Osteocyte (in vitro differentiated cells): ENCODE data around the gene IL31. TPM values are rescaled to one million over a fixed set of nuclear protein-coding genes. Genes with fewer than 3 reads are reported as not detected.
A peak's percentile ranks its signal among the peaks of the same experiment; 100 is the strongest.

Source experiments
- DNase-seq: peaks from one replicate; pipeline ENCODE4 v3.0.0; 2021; ENCODE audit warnings: mixed read lengths; ENCODE audit not compliant: unreplicated experiment; ENCODE audit errors: extremely low spot score
- H3K27ac Mint-ChIP-seq: one replicate; pipeline ENCODE4 v1.8.0; 2021; ENCODE audit warnings: mild to moderate bottlenecking, mixed read lengths; ENCODE audit not compliant: unreplicated experiment
- H3K27me3 Mint-ChIP-seq: one replicate; pipeline ENCODE4 v1.8.0; 2021; ENCODE audit warnings: mixed read lengths; ENCODE audit not compliant: unreplicated experiment
- H3K36me3 Mint-ChIP-seq: one replicate; pipeline ENCODE4 v1.8.0; 2021; ENCODE audit warnings: mixed read lengths; ENCODE audit not compliant: unreplicated experiment
- H3K4me1 Mint-ChIP-seq: one replicate; pipeline ENCODE4 v1.8.0; 2021; ENCODE audit warnings: mixed read lengths; ENCODE audit not compliant: unreplicated experiment
- H3K4me3 Mint-ChIP-seq: one replicate; pipeline ENCODE4 v1.8.0; 2021; ENCODE audit warnings: mild to moderate bottlenecking, moderate library complexity, mixed read lengths; ENCODE audit not compliant: unreplicated experiment
- H3K9me3 Mint-ChIP-seq: one replicate; pipeline ENCODE4 v1.8.0; 2021; ENCODE audit warnings: mixed read lengths; ENCODE audit not compliant: unreplicated experiment
- CTCF ChIP-seq: fragments of 200-600 bp; sonication (generic); IDR thresholded peaks from 2 replicates; pipeline ENCODE4 v1.5.0; 2021; ENCODE audit warnings: antibody characterized with exemption, mild to moderate bottlenecking, moderate library complexity
- total RNA-seq: library from RNA; stranded (reverse); gene quantifications from 2 replicates; pipeline ENCODE4 v1.2.1, GENCODE V29; 2021

The IL31 gene
- total RNA-seq, 1 donor from 2014 or later, result not detected

DNA sequence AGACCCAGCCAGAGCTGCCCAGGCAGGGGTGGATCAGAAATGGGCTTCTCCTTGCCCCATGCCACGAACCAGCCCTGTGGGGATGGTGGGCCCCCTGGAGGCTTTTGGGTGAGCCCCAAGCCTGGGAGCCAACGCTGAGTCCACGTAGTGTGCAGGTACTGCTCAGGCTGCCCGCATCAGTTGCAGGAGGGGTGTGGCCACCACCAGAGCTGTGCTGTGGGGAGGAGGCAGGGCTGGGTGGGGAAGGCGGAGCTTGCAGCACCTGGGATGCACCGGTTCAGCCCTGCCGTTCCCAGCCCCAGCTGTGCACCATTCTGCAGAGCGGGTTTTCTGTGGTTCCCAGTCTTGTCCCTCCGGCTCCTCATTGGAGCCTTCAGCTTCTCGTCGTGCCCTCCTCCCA, 36.3 kb downstream of the IL31 start:
- TF ChIP-seq CTCF, result no peak

DNA sequence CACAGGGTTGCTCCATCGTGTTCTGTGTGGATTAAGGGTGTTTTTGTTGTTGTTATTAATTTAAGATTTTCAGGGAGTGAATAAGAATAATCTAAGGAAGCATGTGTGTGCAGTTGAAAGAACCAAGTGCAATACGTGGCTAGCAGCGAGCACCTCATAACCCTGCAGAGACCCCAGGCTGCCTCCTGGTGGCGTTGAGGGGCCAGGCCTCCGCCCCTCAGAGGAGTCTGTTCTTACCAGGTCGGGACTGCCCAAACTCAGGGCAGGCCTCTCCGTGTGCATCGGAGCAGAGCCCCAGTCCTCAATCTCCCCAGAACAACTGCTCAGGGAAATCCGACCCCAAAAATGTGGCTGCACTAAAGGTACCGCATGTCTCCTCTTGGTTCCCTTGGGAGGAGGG, 36.8 kb downstream of the IL31 start:
- H3K4me3 Mint-ChIP-seq, result no peak overlapping the region
- H3K4me1 Mint-ChIP-seq, result no peaks in the 10 kb centered on the region
- H3K9me3 Mint-ChIP-seq, result no peaks in the 10 kb centered on the region
- H3K27ac Mint-ChIP-seq, result no peak overlapping the region
- TF ChIP-seq CTCF, result peak; percentile 18
- H3K36me3 Mint-ChIP-seq, result peaks cover 25% of the 10 kb centered on the region
- DNase-seq, result no peak
- no peaks in the 10 kb centered on the region for H3K27me3 Mint-ChIP-seq

More for the DNA sequence above, 36.3 kb downstream of the IL31 start:
- no peaks in the 10 kb centered on the region for H3K9me3 Mint-ChIP-seq
- no peaks in the 10 kb centered on the region for H3K27me3 Mint-ChIP-seq
- no peak overlapping the region for H3K27ac Mint-ChIP-seq
- no peaks in the 10 kb centered on the region for H3K4me1 Mint-ChIP-seq
- DNase-seq, result no peak
- H3K36me3 Mint-ChIP-seq, result peaks cover 25% of the 10 kb centered on the region
- H3K4me3 Mint-ChIP-seq, result no peak overlapping the region

- Mint-ChIP-seq H3K27ac (no peak overlapping the region), H3K27me3 (no peaks in the 10 kb centered on the region), H3K9me3 (no peaks in the 10 kb centered on the region), H3K36me3 (peaks cover 25% of the 10 kb centered on the region), H3K4me3 (no peak overlapping the region), H3K4me1 (no peaks in the 10 kb centered on the region)
- TF ChIP-seq CTCF, result no peak
- no peak for DNase-seq
Measured at GRCh38 chr12:122135437-122136031, 38.5 kb downstream of the IL31 start.

GRCh38 chr12:122133192-122133950, 40.6 kb downstream of the IL31 start:
- TF ChIP-seq CTCF, result no peak
- DNase-seq, result no peak
- Mint-ChIP-seq H3K4me1 (no peaks in the 10 kb centered on the region), H3K4me3 (no peak overlapping the region), H3K27ac (no peak overlapping the region), H3K27me3 (no peaks in the 10 kb centered on the region), H3K36me3 (peaks cover 29% of the 10 kb centered on the region), H3K9me3 (no peaks in the 10 kb centered on the region)

DNA sequence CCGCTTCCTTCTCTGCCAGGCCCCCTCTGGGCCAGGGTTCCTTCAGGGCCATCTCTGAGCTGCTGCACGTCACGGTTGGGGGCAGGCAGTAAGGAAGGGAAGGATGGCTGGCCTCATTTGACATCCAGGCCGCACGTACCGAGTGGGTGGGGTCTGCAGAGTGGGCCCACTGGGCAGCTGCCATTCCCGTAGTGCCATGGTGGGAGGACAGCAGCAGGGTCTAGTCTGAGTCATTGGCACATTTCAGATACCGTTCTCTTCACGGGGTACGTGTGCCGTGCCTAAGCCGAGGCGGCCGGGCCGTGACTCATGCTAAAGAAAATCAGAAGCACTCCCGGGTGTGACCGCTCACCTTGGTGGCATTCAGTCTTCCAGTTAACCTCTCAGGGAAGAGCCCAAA, 43.9 kb downstream of the IL31 start:
- Mint-ChIP-seq H3K27me3 (no peaks in the 10 kb centered on the region), H3K4me1 (peaks cover 1% of the 10 kb centered on the region), H3K36me3 (peaks cover 28% of the 10 kb centered on the region), H3K4me3 (no peak overlapping the region), H3K27ac (no peak overlapping the region), H3K9me3 (no peaks in the 10 kb centered on the region)
- TF ChIP-seq CTCF, result no peak
- no peak for DNase-seq
